Left renal pelvis (tissue), 4 donors: Measurements from ENCODE around the gene ZFYVE9. TPM values are rescaled to one million over a fixed set of nuclear protein-coding genes. Genes with fewer than 3 reads are reported as not detected.
"Not testable (repeated sequence)": the region's sequence is repeated elsewhere in the genome, so short reads cannot be mapped to it uniquely, and the experiment has no call there.

Experiments
- DNase-seq, 4 donors: peaks; one replicate each; pipeline ENCODE4 v3.0.0-alpha.2; 2013; ENCODE audit warnings: low read depth in 4 of 4, low spot score in 3 of 4
- polyA plus RNA-seq, 4 donors: library from polyadenylated mRNA; unstranded; fragments of 120-200 nt; gene quantifications; one replicate each; pipeline ENCODE4 v1.2.1, GENCODE V29; 2013; ENCODE audit not compliant: insufficient read length in 4 of 4

The ZFYVE9 gene
- polyA plus RNA-seq, 4 donors = 30.7 to 40.3 (median 34.9) TPM

DNA sequence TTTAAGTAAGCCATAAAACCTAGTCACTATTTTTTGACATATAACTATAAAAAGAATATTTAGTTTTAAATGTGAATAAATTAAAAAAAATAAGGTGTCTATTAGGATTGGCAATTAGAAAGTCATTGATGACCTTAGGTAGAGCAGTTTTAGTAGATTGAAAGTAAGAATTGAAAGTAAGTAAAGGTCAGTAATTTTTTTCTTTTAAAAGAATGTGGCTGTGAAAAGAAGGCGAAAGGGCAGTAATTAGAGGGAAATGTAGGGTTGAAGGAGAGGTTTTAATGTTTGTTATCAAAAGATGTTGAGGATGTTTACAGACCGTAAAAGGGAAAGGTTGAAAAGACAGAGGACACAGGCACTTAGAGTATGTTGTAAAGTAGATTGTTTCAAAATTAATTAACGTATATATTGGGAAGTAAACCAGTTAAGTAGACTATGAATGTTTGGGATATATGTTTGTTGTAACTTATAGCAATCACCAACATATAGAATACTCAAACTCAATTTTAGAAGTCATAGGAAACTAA lies 41.0 kb downstream of the ZFYVE9 start:
- no peak for DNase-seq

GRCh38 chr1:52186449-52186848 lies 44.6 kb downstream of the ZFYVE9 start:
- DNase-seq = no peak

DNA sequence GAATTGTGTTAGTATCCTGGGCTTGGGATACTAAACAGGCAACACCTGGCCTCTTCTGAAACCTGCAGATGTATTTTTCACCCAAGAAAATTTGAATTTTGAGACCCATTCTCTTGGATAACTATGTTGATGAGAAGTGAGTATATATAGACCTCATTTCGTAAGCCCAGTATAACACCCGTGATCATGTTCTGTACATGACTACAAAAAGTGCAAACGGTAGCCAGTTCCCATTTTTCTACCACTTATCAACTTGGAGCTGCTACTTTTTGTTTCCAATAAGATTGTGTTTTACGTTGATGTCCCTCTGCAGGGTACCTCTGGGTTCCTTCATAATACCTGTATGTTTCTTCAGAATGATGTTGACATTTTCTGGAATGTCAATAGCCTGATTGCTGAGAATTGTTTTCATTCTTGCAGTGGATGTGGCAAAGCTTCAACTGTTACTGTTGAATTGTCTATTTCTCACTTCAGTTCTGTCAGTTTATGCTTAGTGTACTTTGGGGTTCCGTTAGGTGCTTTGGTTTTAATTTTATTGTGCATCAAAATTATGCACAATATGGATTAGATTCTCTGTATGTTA lies 48.1 kb downstream of the ZFYVE9 start:
- DNase-seq = no peak

- no peak for DNase-seq
These were observed 48.8 kb downstream of the ZFYVE9 start for GRCh38 chr1:52190500-52191252.

DNA sequence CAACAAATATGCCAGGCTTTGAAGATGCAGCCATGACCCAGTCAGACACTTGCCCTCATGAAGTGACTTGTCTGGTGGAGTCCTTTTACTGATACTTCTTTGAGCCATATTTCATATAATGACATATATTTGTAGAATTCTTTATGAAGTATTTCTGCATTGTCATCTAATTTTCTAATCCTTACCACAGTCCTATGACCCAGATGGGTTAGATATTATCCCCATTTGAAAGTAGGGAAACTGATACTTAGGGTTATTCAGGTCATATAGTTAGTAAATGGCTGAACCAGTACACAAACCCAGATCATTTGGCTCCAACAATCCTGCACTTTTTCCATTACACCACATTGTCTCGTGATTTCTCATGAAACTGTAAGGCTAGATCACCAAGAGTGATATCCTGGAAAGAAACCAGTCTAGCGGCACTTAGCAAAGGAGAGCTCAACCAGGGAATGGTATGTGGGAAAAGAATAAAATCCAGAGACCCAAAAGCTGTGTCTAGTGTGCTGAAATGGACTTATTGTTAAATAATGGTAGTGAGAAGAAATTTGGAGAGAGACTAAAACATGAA lies 49.6 kb downstream of the ZFYVE9 start:
- DNase-seq = no peak

GRCh38 chr1:52192024-52192423 lies 50.1 kb downstream of the ZFYVE9 start:
- DNase-seq = no peak

DNA sequence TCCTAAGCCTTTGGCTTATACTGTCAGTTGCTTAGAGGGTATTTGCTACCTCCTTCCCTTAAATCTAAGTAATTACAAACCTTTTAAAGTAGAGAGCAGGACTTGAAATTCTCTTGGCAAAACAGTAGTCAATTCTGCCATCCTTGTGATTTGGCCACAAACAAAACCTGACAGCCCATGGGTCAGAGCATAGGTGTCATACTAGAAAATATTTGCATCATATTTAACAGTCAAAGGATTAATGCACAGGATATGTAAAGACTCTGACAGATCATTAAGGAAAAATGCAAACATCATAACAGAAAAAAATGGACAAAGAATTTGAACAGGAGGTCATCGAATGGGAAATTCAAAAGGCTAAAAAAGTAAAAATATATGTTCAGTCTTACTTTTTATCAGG lies 50.5 kb downstream of the ZFYVE9 start:
- DNase-seq = no peak

GRCh38 chr1:52193985-52194384 lies 52.1 kb downstream of the ZFYVE9 start:
- DNase-seq = no peak

GRCh38 chr1:52195161-52195560 lies 53.3 kb downstream of the ZFYVE9 start:
- DNase-seq = no peak

GRCh38 chr1:52203935-52204625 lies 62.2 kb downstream of the ZFYVE9 start:
- no peak for DNase-seq

DNA sequence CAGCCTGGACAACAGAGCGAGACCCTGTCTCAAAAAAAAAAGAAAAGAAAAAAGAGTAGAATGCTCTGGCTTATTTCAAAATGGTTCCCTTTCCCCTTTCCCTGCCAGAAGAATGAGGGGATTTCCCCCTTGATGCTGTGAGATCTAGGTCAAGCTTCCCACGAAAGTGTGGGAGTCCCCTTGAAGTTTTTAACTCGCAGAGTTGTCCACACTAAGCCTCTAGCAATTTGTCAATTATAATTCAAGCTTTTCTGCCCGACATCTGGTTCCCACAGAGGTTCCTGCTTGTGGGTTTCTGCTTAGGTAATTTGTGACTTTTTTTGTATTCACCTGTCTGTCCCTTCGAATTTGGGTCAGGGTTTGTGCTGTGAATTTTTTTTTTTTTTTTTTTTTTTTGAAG lies 62.8 kb downstream of the ZFYVE9 start:
- DNase-seq = no peak

- DNase-seq = not testable (repeated sequence)
These were observed 64.8 kb downstream of the ZFYVE9 start for GRCh38 chr1:52206686-52207085.

DNA sequence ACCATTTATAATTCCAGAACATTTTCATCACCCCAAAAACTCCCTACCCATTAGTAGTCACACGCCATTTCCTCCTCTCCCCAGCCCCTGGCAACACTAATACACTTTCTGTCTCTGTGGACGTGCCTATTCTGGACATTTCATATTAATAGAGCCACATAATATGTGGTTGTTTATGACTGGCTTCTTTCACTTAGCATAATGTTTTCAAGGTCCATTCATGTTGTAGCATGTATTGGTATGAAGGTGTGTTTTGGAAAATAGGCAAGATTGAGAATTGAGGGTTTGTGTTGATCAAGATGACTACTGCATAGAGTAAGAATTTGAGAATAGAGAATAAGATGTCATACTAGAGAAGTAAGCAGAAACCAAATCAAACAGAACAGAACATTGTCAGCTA lies 67.5 kb downstream of the ZFYVE9 start:
- no peak for DNase-seq

DNA sequence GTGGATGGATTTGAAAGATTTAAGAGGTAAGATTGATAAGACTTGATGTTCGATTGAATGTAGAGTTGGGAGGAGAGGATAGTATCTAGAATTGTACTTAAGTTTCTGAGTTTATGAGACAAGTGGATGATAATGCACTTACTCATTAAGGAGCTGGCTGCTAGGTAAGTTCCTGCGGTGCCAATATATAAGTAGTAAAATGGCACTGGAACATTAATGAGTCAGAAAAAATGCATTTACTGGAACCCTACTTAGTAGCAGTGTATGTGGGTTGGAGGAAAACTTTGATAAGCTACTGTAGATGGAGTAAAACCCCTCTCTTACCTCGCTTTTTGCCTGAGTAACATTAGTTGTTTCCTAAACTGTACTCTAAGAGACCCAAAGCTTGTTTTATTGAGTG lies 68.2 kb downstream of the ZFYVE9 start:
- DNase-seq = no peak

DNA sequence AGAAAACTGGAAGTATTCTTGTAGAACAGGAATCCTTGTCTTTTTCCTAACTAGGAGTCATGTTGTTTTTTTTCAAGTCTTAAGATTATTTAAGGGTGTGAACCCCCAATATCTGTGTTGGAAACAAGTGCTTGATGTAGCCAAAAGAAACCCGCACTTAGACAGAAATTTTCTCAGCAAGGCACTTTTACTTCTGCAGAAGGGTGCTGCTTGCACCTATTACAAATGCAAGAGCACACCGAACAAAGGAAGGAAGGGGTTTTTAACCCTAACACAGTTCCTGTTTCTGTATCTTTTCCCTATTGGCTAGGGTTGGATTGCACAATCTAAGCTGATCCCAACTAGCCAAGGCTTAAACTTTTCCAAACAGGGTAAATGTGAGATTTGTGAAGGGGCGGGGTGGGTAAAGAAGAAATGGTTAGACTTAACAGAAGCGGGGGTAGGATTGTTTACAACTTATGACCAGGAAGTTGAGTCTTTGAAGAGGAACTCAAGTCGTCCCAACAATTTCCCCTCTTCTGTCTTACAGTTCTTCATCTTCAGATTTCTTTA lies 75.1 kb downstream of the ZFYVE9 start:
- no peak for DNase-seq

GRCh38 chr1:52225174-52225573 lies 83.3 kb downstream of the ZFYVE9 start:
- no peak for DNase-seq

- no peak for DNase-seq
These were observed 87.6 kb downstream of the ZFYVE9 start for GRCh38 chr1:52229494-52229893.

DNA sequence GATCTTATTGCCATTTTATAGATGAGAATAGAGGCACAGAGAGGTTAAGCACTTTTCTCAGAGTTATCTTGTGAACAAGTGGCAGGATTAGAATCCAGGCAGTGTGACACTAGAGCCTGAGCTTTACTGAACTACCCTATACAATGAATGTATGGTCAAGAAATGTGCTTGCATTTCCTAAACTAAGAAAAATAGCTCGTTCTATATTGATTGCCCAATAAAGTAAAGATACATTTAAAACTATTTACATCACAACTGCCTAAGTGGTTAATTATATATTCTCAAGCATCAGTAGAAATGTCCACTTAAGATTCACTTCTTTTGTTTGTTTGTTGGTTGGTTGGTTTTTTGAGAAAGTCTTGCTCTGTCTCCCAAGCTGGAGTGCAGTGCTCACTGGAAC lies 91.6 kb downstream of the ZFYVE9 start:
- DNase-seq = no peak

DNA sequence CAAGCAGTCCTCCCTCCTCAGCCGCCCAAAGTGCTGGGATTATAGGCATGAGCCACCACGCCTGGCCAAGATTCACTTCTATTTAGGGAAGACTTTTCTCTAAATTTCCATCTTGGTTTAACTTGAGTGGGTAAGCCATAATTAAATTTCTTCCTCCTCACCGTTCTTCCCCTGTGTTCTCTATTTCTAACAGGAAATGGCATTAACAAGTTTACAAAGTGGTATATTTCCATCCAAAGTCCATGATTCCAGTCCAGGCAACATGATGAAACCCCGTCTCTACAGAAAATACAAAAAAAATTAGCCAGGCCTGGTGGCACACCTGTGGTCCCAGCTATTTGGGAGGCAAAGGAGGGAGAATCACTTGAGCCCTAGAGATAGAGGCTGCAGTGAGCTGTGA lies 92.1 kb downstream of the ZFYVE9 start:
- DNase-seq = no peak

GRCh38 chr1:52234708-52235107 lies 92.8 kb downstream of the ZFYVE9 start:
- DNase-seq = no peak

- DNase-seq = no peak
These were observed 93.8 kb downstream of the ZFYVE9 start for GRCh38 chr1:52235646-52236045.
